CD4-positive, CD25-positive, alpha-beta regulatory T cell (primary cell): ENCODE results near the gene STRC. TPM values are rescaled to one million over a fixed set of nuclear protein-coding genes. Genes with fewer than 3 reads are reported as not detected.
"Not testable (repeated sequence)": the region's sequence is repeated elsewhere in the genome, so short reads cannot be mapped to it uniquely, and the experiment has no call there.

Experiments
- ATAC-seq, 2 donors: fragments of 150-1000 bp; cut with Tn5 transposase; one replicate each; pipeline ENCODE4 v1.10.0; 2021; ENCODE audit warnings: low read depth in 2 of 2, moderate number of reproducible peaks in 2 of 2, moderate library complexity in 1 of 2
- DNase-seq, 3 donors: peaks; one replicate each; pipeline versions ENCODE4 v3.0.0 to v3.0.0-alpha.2; 2012 to 2022; ENCODE audit warnings: mixed read lengths in 1 of 3
- H3K27ac ChIP-seq: one replicate; pipeline ENCODE4 v1.7.0; 2013; ENCODE audit warnings: mild to moderate bottlenecking, low read length; ENCODE audit not compliant: insufficient read depth, poor library complexity, severe bottlenecking
- H3K27me3 ChIP-seq: one replicate; pipeline ENCODE4 v1.7.0; 2013; ENCODE audit warnings: low read length; ENCODE audit not compliant: control insufficient read depth, insufficient read depth
- H3K36me3 ChIP-seq: one replicate; pipeline ENCODE4 v1.7.0; 2013; ENCODE audit warnings: mild to moderate bottlenecking, low read length, moderate library complexity; ENCODE audit not compliant: control insufficient read depth, insufficient read depth
- H3K4me1 ChIP-seq: 2 replicates; pipeline ENCODE4 v1.7.0; 2013; ENCODE audit warnings: mild to moderate bottlenecking, low read length; ENCODE audit not compliant: insufficient read depth, control insufficient read depth, poor library complexity, severe bottlenecking
- H3K4me3 ChIP-seq: one replicate; pipeline ENCODE4 v1.7.0; 2013; ENCODE audit warnings: low read depth, mild to moderate bottlenecking, low read length, moderate library complexity
- H3K9me3 ChIP-seq, 2 experiments: 1 replicate in 1 of 2; 2 replicates in 1 of 2; pipeline ENCODE4 v1.7.0; 2013; ENCODE audit warnings: low read length in 2 of 2, mild to moderate bottlenecking in 1 of 2, moderate library complexity in 1 of 2; ENCODE audit not compliant: control insufficient read depth in 2 of 2
- H3K27ac Mint-ChIP-seq, 3 donors: one replicate each; pipeline ENCODE4 v1.8.0; 2020 to 2022; ENCODE audit warnings: mild to moderate bottlenecking in 3 of 3, mixed read lengths in 3 of 3, moderate library complexity in 2 of 3
- H3K27me3 Mint-ChIP-seq: one replicate; pipeline ENCODE4 v1.8.0; 2022; ENCODE audit warnings: mild to moderate bottlenecking, mixed read lengths
- H3K36me3 Mint-ChIP-seq: one replicate; pipeline ENCODE4 v1.8.0; 2020; ENCODE audit warnings: mixed read lengths
- H3K4me1 Mint-ChIP-seq, 4 donors: one replicate each; pipeline ENCODE4 v1.8.0; 2020 to 2022; ENCODE audit warnings: mixed read lengths in 4 of 4, mild to moderate bottlenecking in 1 of 4
- H3K4me3 Mint-ChIP-seq, 4 donors: one replicate each; pipeline ENCODE4 v1.8.0; 2020 to 2022; ENCODE audit warnings: mild to moderate bottlenecking in 4 of 4, mixed read lengths in 4 of 4, moderate library complexity in 3 of 4
- H3K9me3 Mint-ChIP-seq, 7 donors: one replicate each; pipeline ENCODE4 v1.8.0; 2020 to 2022; ENCODE audit warnings: mixed read lengths in 7 of 7, mild to moderate bottlenecking in 3 of 7, moderate library complexity in 2 of 7
- polyA plus RNA-seq, 4 donors: library from polyadenylated mRNA; unstranded; fragments of 300-500 nt; fragmentation: Illumina TruSeq; gene quantifications; one replicate each; pipeline ENCODE4 v1.2.3, GENCODE V29; 2021
- total RNA-seq: library from RNA; stranded (reverse); gene quantifications from one replicate; pipeline ENCODE4 v1.2.3, GENCODE V29; 2022

The STRC gene
- total and polyA plus RNA-seq, 5 donors from 2014 or later: 1.5 TPM; not detected in 4

DNA sequence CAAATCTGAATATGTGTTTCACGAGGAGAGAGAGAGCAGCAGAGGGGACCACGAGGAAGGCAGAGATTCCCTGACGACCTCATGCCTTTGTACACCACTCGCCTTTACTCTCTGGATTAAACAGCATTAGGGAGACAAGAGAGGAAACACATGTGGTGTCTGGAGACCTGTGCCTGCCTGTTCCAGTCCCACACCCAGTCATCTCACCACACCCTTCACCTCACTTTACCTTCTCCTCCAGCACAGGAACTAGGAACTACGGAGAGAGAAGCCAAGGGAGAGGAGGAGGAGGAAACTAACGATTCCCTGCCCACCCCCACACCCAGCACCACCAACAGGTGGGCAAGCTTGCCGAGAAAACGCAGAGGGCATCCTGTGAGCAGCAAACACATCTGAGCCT lies 25.8 kb downstream of the STRC start:
- not testable (repeated sequence) for H3K27ac ChIP-seq, H3K27ac Mint-ChIP-seq, H3K4me3 Mint-ChIP-seq, H3K9me3 ChIP-seq, DNase-seq, H3K27me3 ChIP-seq, H3K36me3 ChIP-seq, H3K4me1 ChIP-seq, H3K9me3 Mint-ChIP-seq, ATAC-seq, H3K36me3 Mint-ChIP-seq, H3K4me3 ChIP-seq, H3K4me1 Mint-ChIP-seq
- peaks cover 10% of the 10 kb centered on the region for H3K27me3 Mint-ChIP-seq

DNA sequence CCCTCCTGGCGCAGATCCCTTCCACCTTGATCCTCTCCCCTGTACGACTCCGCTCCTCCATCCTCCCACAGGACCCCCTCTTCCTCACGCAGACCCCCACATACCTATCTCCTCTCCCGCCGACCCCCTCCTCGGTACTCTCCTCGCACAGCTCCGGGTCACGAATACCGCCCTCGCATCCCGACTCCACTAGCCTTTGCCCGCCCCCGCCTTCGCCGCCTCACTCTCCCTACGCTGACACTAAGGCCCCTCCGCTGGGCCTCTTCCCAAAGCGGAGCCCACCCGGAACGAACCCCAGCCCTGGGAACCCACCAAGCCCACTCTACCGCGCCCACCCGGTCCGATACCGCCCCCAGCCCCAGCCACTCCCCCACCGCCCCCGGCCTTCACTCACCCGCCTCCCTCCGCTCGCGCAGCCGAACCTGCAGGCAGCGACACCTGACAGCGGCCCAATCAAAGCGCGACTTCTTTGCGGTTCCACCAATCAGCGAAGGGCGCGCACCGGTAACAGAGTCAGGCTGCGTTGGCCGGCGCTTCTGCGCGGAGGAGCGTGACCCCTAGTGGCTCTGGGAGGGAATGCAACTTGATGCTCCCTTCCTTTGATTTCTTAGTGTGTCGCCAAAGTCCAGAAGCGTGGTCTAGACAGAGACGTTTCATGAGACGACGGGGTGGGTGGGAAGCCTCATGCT lies 28.7 kb downstream of the STRC start, which contains the start of gene PPIP5K1:
Gene PPIP5K1, minus strand, starts transcription at position 431 of the 689 bp plus-strand sequence. CDS start 5,704 bp downstream, outside the sequence.
- not testable (repeated sequence) for H3K4me1 Mint-ChIP-seq, H3K36me3 ChIP-seq, H3K9me3 Mint-ChIP-seq

DNA sequence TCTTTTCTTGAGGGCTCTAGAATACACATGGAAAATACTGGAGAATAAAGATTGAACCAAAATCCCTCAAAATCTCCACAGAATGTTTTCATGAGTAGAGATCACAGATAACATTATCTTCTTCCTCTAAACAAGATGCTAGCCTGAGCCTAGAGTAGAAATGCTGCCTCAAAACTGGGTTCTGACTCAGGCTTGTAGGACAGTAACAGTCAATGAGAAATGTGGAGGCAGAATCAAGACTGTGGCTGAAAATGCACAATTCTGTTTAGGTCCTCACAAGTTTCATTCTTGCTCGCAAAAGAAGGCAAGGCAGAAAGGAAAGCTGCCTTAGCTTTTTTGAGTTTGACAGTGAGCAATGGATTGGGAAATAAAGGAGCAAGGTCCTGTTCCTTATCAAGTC lies 44.0 kb downstream of the STRC start:
- H3K4me3 Mint-ChIP-seq, H3K9me3 ChIP-seq, H3K27ac Mint-ChIP-seq, H3K36me3 ChIP-seq, H3K27me3 Mint-ChIP-seq, H3K4me3 ChIP-seq, H3K9me3 Mint-ChIP-seq, H3K4me1 Mint-ChIP-seq, H3K36me3 Mint-ChIP-seq, H3K27me3 ChIP-seq, H3K27ac ChIP-seq, ATAC-seq, H3K4me1 ChIP-seq, DNase-seq: not testable (repeated sequence)

More for the DNA sequence above, 28.7 kb downstream of the STRC start, which contains the start of gene PPIP5K1:
- DNase-seq, H3K27me3 Mint-ChIP-seq, H3K9me3 ChIP-seq, H3K4me3 ChIP-seq, H3K4me1 ChIP-seq, H3K36me3 Mint-ChIP-seq, H3K4me3 Mint-ChIP-seq, H3K27ac ChIP-seq, H3K27me3 ChIP-seq, H3K27ac Mint-ChIP-seq: not testable (repeated sequence)
- peak; percentile 98 to 99 for ATAC-seq

DNA sequence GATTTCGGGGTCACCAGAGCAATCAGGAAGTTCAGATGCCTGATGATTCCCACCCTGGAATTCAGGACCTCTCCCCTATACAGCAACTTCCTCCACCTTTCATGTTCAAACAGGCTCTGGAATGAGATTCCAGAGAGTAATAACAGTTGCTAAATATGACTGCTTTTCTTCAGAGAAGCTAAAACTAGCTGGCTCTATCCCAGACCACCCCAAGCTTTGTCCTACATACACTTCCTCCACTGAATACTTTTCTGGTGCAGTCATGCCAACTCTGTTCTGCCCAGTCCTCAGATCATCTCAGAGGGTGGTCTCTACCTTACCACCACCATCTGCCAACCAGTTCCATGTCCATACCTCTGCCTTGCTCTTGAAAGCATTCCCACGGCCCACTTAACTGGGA lies 52.0 kb downstream of the STRC start:
- ATAC-seq, H3K27ac Mint-ChIP-seq: not testable (repeated sequence)

DNA sequence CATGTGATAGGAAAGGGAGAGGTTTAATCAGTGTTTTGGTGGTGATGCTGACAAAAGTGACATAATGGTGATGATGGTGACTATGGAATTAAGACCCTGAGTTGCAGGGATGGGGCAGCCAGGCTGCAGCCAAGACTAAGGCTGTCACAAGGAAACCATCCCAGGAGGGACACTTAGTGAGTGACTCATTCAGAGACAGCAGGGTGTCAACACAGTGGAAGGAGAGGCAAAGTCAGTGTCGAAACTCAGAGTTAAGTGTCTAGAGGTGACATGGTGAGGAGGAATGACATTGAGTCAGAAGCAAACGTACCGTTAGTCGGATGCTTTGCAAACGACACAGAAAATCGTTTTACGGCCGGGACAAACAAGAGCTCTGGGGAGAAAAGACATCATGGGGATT lies 54.8 kb downstream of the STRC start:
- H3K36me3 ChIP-seq, H3K4me1 ChIP-seq, H3K27me3 Mint-ChIP-seq, H3K27ac ChIP-seq, H3K4me1 Mint-ChIP-seq, H3K27me3 ChIP-seq, H3K9me3 ChIP-seq, H3K4me3 ChIP-seq, H3K36me3 Mint-ChIP-seq, H3K4me3 Mint-ChIP-seq, H3K9me3 Mint-ChIP-seq, ATAC-seq, H3K27ac Mint-ChIP-seq, DNase-seq: not testable (repeated sequence)

More for the DNA sequence above, 52.0 kb downstream of the STRC start:
- not testable (repeated sequence) for H3K4me1 ChIP-seq, H3K27me3 ChIP-seq, DNase-seq, H3K36me3 Mint-ChIP-seq, H3K4me1 Mint-ChIP-seq, H3K9me3 Mint-ChIP-seq, H3K9me3 ChIP-seq, H3K27me3 Mint-ChIP-seq, H3K36me3 ChIP-seq, H3K4me3 Mint-ChIP-seq, H3K4me3 ChIP-seq, H3K27ac ChIP-seq

DNA sequence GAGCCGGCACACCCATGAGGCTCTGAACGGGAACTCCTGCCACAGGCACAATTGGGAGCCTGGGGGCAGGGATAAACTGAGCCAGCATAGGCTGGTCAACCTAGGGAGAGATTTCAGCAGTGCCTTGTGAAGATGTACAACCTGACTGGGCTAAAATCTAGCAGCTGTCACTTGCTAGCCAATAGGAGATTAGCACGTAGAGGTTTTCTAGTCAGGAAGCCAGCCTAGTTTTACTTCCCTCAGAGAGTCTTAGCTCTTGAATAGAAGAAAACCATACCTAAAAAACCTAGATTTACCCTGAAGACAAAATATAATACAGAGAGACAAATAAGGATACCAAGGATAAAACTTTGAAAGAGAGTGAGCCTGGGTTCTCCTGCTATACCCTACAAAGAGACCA lies 55.8 kb downstream of the STRC start:
- DNase-seq, H3K4me1 Mint-ChIP-seq, H3K36me3 Mint-ChIP-seq, H3K9me3 ChIP-seq, H3K27ac ChIP-seq, H3K4me1 ChIP-seq, ATAC-seq, H3K9me3 Mint-ChIP-seq, H3K36me3 ChIP-seq, H3K27me3 Mint-ChIP-seq, H3K4me3 ChIP-seq, H3K27me3 ChIP-seq, H3K27ac Mint-ChIP-seq, H3K4me3 Mint-ChIP-seq: not testable (repeated sequence)

DNA sequence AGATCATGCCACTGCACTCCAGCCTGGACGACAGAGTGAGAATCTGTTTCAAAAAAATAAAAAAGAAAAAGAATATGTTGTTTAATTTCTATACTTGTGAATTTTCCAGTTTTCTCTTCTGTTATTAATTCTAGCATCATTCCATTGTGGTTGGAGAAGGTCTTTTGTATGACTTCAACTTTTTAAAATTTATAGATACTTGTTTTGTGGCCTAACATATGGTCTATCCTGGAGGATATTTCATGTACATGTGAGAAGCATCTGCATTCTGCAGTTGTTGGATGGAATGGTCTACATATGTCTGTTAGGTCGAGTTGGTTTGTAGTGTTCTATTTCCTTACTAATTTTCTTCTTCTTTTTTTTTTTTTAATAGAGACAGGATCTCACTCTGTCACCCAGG lies 65.6 kb downstream of the STRC start:
- H3K27me3 Mint-ChIP-seq: no peaks in the 10 kb centered on the region
- Histone ChIP-seq H3K36me3 (no peaks in the 10 kb centered on the region), H3K9me3 (no peaks in the 10 kb centered on the region), H3K27me3 (no peaks in the 10 kb centered on the region), H3K4me1 (no peaks in the 10 kb centered on the region), H3K27ac (no peak overlapping the region), H3K4me3 (no peak overlapping the region)
- H3K4me3 Mint-ChIP-seq: no peak overlapping the region
- H3K36me3 Mint-ChIP-seq: peaks cover 19% of the 10 kb centered on the region
- peaks cover 0 to 2% (median 0%) of the 10 kb centered on the region in 7 donors for H3K9me3 Mint-ChIP-seq
- DNase-seq (no peak), ATAC-seq (no peak)
- peaks cover 0 to 4% (median 0%) of the 10 kb centered on the region in 4 donors for H3K4me1 Mint-ChIP-seq
- no peak overlapping the region for H3K27ac Mint-ChIP-seq

DNA sequence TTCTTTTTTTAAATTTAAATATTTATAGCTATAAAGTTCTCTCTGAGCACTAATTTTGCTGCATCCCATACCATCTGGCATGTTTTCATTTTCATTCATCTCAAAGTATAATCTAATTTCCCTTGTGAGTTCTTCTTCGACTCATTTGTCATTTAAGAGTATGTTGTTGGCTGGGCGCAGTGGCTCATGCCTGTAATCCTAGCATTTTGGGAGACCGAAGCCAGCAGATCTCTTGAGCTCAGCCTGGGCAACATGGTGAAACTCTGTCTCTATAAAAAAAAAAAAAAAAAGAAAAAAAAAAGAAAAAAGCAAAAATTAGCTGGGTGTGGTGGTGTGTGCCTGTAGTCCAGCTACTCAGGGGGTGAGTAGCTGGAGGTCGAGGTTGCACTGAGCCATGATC lies 66.3 kb downstream of the STRC start:
- peaks cover 0 to 4% (median 0%) of the 10 kb centered on the region in 4 donors for H3K4me1 Mint-ChIP-seq
- H3K27me3 Mint-ChIP-seq: no peaks in the 10 kb centered on the region
- DNase-seq: no peak
- Histone ChIP-seq H3K9me3 (no peaks in the 10 kb centered on the region), H3K36me3 (no peaks in the 10 kb centered on the region), H3K4me3 (no peak overlapping the region), H3K4me1 (no peaks in the 10 kb centered on the region), H3K27ac (no peak overlapping the region), H3K27me3 (no peaks in the 10 kb centered on the region)
- peaks cover 0 to 2% (median 0%) of the 10 kb centered on the region in 7 donors for H3K9me3 Mint-ChIP-seq
- H3K36me3 Mint-ChIP-seq: peaks cover 19% of the 10 kb centered on the region
- H3K4me3 Mint-ChIP-seq: no peak overlapping the region
- no peak overlapping the region for H3K27ac Mint-ChIP-seq
- no peak for ATAC-seq
